HepG2 (cell line): Measurements from ENCODE around the gene CDC42EP1. TPM values are rescaled to one million over a fixed set of nuclear protein-coding genes. Genes with fewer than 3 reads are reported as not detected.

Experiments used
- HOXD1 ChIP-seq: sonication (generic); formaldehyde crosslinking; IDR thresholded peaks from 2 replicates; pipeline ENCODE4 v1.5.0; 2020; ENCODE audit warnings: missing genetic modification reagents
- IKZF4 ChIP-seq: sonication (generic); formaldehyde crosslinking; IDR thresholded peaks from 2 replicates; pipeline ENCODE4 v1.5.1; 2020; ENCODE audit warnings: borderline replicate concordance, mild to moderate bottlenecking, low read depth, missing genetic modification reagents; ENCODE audit errors: not compliant biosample characterization
- KAT8 ChIP-seq: IDR thresholded peaks from 2 replicates; pipeline ENCODE4 v1.6.1; 2016; ENCODE audit warnings: missing genetic modification reagents, missing compliant biosample characterization
- KLF15 ChIP-seq: sonication (generic); formaldehyde crosslinking; IDR thresholded peaks from 2 replicates; pipeline ENCODE4 v1.8.1; 2023; ENCODE audit warnings: borderline replicate concordance, mild to moderate bottlenecking, inconsistent platforms, missing genetic modification reagents, mixed read lengths
- PBX2 ChIP-seq: IDR thresholded peaks from 2 replicates; pipeline ENCODE4 v1.6.1; 2016; ENCODE audit warnings: control low read depth
- PHF21A ChIP-seq: sonication (generic); formaldehyde crosslinking; IDR thresholded peaks from 2 replicates; pipeline ENCODE4 v1.5.0; 2020; ENCODE audit warnings: mild to moderate bottlenecking, missing genetic modification reagents
- ZHX1 ChIP-seq: sonication (generic); formaldehyde crosslinking; IDR thresholded peaks from 2 replicates; pipeline ENCODE4 v1.8.1; 2022; ENCODE audit warnings: low read depth, mild to moderate bottlenecking, missing genetic modification reagents
- ZMYM3 ChIP-seq: sonication (generic); formaldehyde crosslinking; IDR thresholded peaks from 2 replicates; pipeline ENCODE4 v1.5.1; 2020; ENCODE audit warnings: mild to moderate bottlenecking, missing genetic modification reagents
- ZNF142 ChIP-seq: sonication (generic); formaldehyde crosslinking; IDR thresholded peaks from 2 replicates; pipeline ENCODE4 v1.4.0; 2020; ENCODE audit warnings: missing genetic modification reagents
- ZNF264 ChIP-seq: sonication (generic); formaldehyde crosslinking; IDR thresholded peaks from 2 replicates; pipeline ENCODE4 v1.4.0; 2020; ENCODE audit warnings: missing genetic modification reagents
- ZNF609 ChIP-seq: sonication (generic); formaldehyde crosslinking; IDR thresholded peaks from 2 replicates; pipeline ENCODE4 v1.4.0; 2020; ENCODE audit warnings: mild to moderate bottlenecking, missing genetic modification reagents, borderline replicate concordance
- ZNF775 ChIP-seq: sonication (generic); formaldehyde crosslinking; IDR thresholded peaks from 2 replicates; pipeline ENCODE4 v1.4.0; 2020; ENCODE audit warnings: missing genetic modification reagents, mild to moderate bottlenecking, moderate library complexity, borderline replicate concordance
- polyA plus RNA-seq, 8 experiments: library from polyadenylated mRNA; depleted of rRNA in 3 of 8; stranded (reverse) in 7 of 8; unstranded in 1 of 8; fragments of >200 nt; fragmentation: Illumina TruSeq in 4 of 8; extraction: Trizol in 4 of 8; gene quantifications; 2 replicates each; pipeline versions ENCODE4 v1.2.1 to v1.2.3, GENCODE V29; 2011 to 2016; ENCODE audit warnings: low read depth in 4 of 8, missing spikeins in 1 of 8, mixed read lengths in 1 of 8; ENCODE audit not compliant: insufficient read depth in 1 of 8
- total RNA-seq, 5 experiments: library from RNA; depleted of rRNA; stranded (reverse); fragments of >200 nt; fragmentation: Illumina TruSeq; extraction: Trizol; gene quantifications; 2 replicates each; pipeline ENCODE4 v1.2.3, GENCODE V29; 2016; ENCODE audit warnings: low read depth in 1 of 5

CDC42EP1 gene
- total and polyA plus RNA-seq, 2 of the 13 experiments (the other 11 are each of a cell fraction or from before 2014, with no cell fraction given): 17.1 to 29.5 TPM

GRCh38 chr22:37569009-37569920 lies 9.0 kb downstream of the CDC42EP1 start (continued):
- TF ChIP-seq ZNF609 (peak; percentile 62; the same call in 1 of the 2 replicates), ZMYM3 (CRISPR knock-in tag) (no peak), PBX2 (CRISPR knock-in tag) (no peak), ZNF142 (no peak), KAT8 (CRISPR knock-in tag) (peak; percentile 80), ZHX1 (no peak), ZNF264 (CRISPR knock-in tag) (0 out of 2 replicates have a peak, but pooled peaks have one; percentile 34), IKZF4 (CRISPR knock-in tag) (peak; percentile 84), ZNF775 (CRISPR knock-in tag) (no peak), PHF21A (CRISPR knock-in tag) (peak; percentile 94), HOXD1 (CRISPR knock-in tag) (peak; percentile 71; the same call in 1 of the 2 replicates), KLF15 (CRISPR knock-in tag) (no peak)
